ENCODE data around the gene NRG3. TPM values are rescaled to one million over a fixed set of nuclear protein-coding genes. Genes with fewer than 3 reads are reported as not detected.

Gene NRG3
- total RNA-seq, 1 experiment from 2014 or later: not detected

DNA sequence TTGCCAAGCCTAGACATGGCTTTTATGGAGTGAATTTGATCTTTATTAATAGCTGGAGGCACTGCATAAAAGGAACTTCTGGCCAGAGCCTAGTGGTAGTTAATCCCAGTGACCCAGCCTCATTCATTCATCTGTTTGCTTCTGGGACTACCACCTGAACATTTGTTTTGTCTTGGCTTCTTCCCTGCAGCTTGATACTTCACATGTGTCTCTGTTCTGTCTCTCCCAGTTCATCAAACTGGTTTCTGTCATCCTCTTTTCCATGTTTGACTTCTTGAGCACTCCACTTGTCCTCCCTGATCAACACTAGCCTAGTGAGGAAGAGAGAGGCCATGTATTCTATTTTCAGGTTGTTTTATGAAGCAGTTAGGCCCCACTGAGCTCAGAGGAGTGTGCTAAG lies 163.6 kb downstream of the NRG3 start:
- Histone ChIP-seq H3K4me3 (replicated peaks in 1 of 2; ENCODE audit: low read depth in 1 of 2, low read length in 2 of 2) (no peak overlapping the region), H3K9me3 (ENCODE audit: control insufficient read depth in 1 of 2, insufficient read depth in 1 of 2, low read depth in 1 of 2, low read length in 2 of 2) (peaks cover 3 to 12% of the 10 kb centered on the region in 2 experiments; a peak in 2 of 4 replicates), H3K27me3 (ENCODE audit: insufficient read depth, low read length) (no peaks in the 10 kb centered on the region), H3K4me2 (ENCODE audit: low read length) (no peak overlapping the region), H3K27ac (ENCODE audit: low read depth, low read length) (no peak overlapping the region), H3K79me2 (ENCODE audit: insufficient read depth, low read length) (no peaks in the 10 kb centered on the region), H3K9me2 (ENCODE audit: insufficient read depth) (no peaks in the 10 kb centered on the region), H3K36me3 (ENCODE audit: control insufficient read depth in 1 of 2, insufficient read depth in 2 of 2, low read length in 2 of 2) (no peaks in the 10 kb centered on the region), H4K20me1 (ENCODE audit: insufficient read depth) (no peaks in the 10 kb centered on the region), H3K9ac (ENCODE audit: low read length) (no peak overlapping the region), H2AFZ (ENCODE audit: low read depth, low read length, poor library complexity, severe bottlenecking) (no peak overlapping the region), H3K4me1 (ENCODE audit: control insufficient read depth in 1 of 2, insufficient read depth in 2 of 2, low read length in 2 of 2) (no peaks in the 10 kb centered on the region)
- DNase-seq (ENCODE audit: low read depth, low spot score) (no peak), ATAC-seq (no peak)
- ChIA-PET RAD21 (ENCODE audit: low non-redundant PET in 1 of 2, low total read pairs in 2 of 2, uncharacterized antibody in 2 of 2, unreplicated experiment in 2 of 2) (no interaction called here), CTCF (no interaction called here), POLR2A (no interaction called here)
- TF ChIP-seq CEBPB (IDR thresholded peaks at IDR 0.05; ENCODE audit: low read depth) (no peak), TCF7L2 (IDR thresholded peaks at IDR 0.05; ENCODE audit: borderline replicate concordance, extremely low read depth, insufficient read depth, insufficient read length) (no peak), YY1 (IDR thresholded peaks at IDR 0.05; ENCODE audit: extremely low read depth, insufficient replicate concordance, low read depth, low read length) (no peak), EZH2phosphoT487 (IDR thresholded peaks at IDR 0.05; ENCODE audit: borderline replicate concordance) (no peak), FOSL1 (IDR thresholded peaks at IDR 0.05; ENCODE audit: low read depth) (no peak), SIN3A (IDR thresholded peaks at IDR 0.05; ENCODE audit: low read depth) (no peak), EGR1 (IDR thresholded peaks at IDR 0.05; ENCODE audit: low read depth) (no peak), CBX3 (IDR thresholded peaks at IDR 0.05; ENCODE audit: low read depth) (no peak), SRF (IDR thresholded peaks at IDR 0.05; ENCODE audit: low read depth) (no peak), POLR2A (IDR thresholded peaks at IDR 0.05; ENCODE audit: borderline replicate concordance, extremely low read depth, insufficient read depth, insufficient read length) (no peak), JUND (IDR thresholded peaks at IDR 0.05) (no peak), ELF1 (IDR thresholded peaks at IDR 0.05; ENCODE audit: borderline replicate concordance, low read depth) (no peak), RAD21 (IDR thresholded peaks at IDR 0.05; ENCODE audit: low read depth) (no peak), ZNF274 (IDR thresholded peaks at IDR 0.05; ENCODE audit: low read depth, low read length) (no peak), POLR2AphosphoS5 (IDR thresholded peaks at IDR 0.05; ENCODE audit: low read depth, low read length) (no peak)
- TF ChIP-seq, protein P1, sequence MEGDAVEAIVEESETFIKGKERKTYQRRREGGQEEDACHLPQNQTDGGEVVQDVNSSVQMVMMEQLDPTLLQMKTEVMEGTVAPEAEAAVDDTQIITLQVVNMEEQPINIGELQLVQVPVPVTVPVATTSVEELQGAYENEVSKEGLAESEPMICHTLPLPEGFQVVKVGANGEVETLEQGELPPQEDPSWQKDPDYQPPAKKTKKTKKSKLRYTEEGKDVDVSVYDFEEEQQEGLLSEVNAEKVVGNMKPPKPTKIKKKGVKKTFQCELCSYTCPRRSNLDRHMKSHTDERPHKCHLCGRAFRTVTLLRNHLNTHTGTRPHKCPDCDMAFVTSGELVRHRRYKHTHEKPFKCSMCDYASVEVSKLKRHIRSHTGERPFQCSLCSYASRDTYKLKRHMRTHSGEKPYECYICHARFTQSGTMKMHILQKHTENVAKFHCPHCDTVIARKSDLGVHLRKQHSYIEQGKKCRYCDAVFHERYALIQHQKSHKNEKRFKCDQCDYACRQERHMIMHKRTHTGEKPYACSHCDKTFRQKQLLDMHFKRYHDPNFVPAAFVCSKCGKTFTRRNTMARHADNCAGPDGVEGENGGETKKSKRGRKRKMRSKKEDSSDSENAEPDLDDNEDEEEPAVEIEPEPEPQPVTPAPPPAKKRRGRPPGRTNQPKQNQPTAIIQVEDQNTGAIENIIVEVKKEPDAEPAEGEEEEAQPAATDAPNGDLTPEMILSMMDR (IDR thresholded peaks at IDR 0.05 in 2 of 3, conservative IDR thresholded peaks at IDR 0.05 in 1 of 3; ENCODE audit: borderline replicate concordance in 1 of 3, insufficient read depth in 1 of 3, low read depth in 2 of 3, low read length in 2 of 3): no peak
- TF ChIP-seq, protein P2, sequence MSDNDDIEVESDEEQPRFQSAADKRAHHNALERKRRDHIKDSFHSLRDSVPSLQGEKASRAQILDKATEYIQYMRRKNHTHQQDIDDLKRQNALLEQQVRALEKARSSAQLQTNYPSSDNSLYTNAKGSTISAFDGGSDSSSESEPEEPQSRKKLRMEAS (IDR thresholded peaks at IDR 0.05): no peak
- TF ChIP-seq, protein P3, sequence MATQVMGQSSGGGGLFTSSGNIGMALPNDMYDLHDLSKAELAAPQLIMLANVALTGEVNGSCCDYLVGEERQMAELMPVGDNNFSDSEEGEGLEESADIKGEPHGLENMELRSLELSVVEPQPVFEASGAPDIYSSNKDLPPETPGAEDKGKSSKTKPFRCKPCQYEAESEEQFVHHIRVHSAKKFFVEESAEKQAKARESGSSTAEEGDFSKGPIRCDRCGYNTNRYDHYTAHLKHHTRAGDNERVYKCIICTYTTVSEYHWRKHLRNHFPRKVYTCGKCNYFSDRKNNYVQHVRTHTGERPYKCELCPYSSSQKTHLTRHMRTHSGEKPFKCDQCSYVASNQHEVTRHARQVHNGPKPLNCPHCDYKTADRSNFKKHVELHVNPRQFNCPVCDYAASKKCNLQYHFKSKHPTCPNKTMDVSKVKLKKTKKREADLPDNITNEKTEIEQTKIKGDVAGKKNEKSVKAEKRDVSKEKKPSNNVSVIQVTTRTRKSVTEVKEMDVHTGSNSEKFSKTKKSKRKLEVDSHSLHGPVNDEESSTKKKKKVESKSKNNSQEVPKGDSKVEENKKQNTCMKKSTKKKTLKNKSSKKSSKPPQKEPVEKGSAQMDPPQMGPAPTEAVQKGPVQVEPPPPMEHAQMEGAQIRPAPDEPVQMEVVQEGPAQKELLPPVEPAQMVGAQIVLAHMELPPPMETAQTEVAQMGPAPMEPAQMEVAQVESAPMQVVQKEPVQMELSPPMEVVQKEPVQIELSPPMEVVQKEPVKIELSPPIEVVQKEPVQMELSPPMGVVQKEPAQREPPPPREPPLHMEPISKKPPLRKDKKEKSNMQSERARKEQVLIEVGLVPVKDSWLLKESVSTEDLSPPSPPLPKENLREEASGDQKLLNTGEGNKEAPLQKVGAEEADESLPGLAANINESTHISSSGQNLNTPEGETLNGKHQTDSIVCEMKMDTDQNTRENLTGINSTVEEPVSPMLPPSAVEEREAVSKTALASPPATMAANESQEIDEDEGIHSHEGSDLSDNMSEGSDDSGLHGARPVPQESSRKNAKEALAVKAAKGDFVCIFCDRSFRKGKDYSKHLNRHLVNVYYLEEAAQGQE (IDR thresholded peaks at IDR 0.05; ENCODE audit: low read depth): no peak
- TF ChIP-seq, protein P4, sequence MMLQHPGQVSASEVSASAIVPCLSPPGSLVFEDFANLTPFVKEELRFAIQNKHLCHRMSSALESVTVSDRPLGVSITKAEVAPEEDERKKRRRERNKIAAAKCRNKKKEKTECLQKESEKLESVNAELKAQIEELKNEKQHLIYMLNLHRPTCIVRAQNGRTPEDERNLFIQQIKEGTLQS (IDR thresholded peaks at IDR 0.05): no peak
- intact Hi-C loops (cut with micrococcal nuclease): no loop called here
- no TSS peak for BruUV-seq (replicated peaks)
